HG02623 (cell line): ENCODE measurements around the gene ZNF831.

Source experiments
- ATAC-seq: cut with Tn5 transposase; IDR thresholded peaks from one replicate; pipeline ENCODE4 v1.9.1; 2021; ENCODE audit warnings: moderate library complexity; ENCODE audit not compliant: unreplicated experiment

Gene ZNF831

DNA sequence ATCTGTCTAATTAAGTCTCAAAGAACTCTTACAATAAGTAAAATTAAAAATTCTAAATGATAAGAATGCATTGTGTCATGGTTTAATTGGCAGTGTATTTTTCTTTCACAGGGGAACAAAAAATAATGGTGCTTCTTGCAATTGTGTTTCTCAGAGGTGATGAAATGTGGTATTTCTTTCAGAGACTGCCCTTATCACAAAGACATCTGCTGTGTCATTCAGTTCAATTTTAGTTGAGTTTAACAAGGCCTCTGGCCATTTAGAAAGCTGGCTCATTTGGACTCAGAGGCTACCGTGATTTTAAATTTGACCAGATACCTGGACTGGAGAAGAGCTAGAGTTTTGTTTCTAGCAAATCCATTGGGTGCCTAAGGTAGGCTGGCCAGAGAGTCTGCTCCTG, 23.6 kb upstream of the ZNF831 start:
- ATAC-seq = no peak

DNA sequence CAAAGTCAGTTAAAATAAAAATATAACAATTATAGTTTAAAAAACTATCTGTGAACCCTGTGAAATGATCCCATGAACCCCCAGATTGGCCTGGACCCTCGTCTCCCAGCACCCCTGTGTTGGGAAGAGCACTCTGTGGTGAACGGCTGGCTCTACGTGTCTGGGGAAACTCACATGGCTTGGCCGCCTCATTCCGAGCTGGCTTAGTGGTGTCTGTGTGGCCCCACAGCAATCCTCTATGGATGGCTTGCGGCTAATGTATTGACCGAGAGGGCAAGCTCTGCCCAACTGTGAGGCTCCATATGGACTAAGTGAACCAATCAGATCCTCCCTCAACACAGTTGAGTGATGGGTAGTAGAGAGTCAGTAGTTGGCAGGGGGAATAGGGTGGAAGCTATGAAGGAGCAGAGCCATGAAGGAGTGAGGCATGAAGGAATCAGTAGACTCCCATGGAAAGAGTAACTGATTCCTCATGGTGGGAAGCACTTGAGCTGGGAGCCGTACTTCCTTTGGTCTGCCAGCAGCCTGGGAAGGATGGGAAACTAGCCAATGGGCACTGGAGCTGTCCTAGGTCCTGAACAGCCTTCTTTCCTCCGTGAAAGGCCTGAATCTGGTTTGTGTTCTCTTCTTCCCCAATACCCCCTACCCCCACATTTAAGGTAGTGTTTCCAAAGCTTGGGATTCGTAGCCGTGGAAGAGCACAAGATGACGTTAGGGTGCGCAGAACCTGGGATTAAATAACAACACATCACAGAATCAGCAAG, 21.6 kb upstream of the ZNF831 start:
- no peak for ATAC-seq

DNA sequence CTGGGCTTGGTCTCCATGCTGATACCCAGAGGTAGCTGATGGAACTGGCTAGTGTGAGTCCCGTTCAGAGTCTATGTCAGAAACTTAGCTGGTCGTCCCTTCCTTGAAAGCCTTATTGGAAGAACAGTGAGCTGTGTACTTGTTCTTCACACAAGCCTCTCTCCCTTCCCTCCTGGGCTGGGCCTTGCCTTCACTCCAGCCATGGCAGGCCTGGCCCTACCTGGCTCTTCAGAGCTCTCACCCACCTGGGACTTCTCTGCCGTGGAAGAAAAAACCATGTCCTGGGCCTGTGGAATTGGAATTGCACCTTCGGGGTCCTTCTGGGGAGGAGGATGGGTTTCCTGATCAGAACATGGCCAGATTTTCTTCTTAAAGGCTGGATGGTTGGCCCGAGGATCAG, 20.3 kb upstream of the ZNF831 start:
- no peak for ATAC-seq

DNA sequence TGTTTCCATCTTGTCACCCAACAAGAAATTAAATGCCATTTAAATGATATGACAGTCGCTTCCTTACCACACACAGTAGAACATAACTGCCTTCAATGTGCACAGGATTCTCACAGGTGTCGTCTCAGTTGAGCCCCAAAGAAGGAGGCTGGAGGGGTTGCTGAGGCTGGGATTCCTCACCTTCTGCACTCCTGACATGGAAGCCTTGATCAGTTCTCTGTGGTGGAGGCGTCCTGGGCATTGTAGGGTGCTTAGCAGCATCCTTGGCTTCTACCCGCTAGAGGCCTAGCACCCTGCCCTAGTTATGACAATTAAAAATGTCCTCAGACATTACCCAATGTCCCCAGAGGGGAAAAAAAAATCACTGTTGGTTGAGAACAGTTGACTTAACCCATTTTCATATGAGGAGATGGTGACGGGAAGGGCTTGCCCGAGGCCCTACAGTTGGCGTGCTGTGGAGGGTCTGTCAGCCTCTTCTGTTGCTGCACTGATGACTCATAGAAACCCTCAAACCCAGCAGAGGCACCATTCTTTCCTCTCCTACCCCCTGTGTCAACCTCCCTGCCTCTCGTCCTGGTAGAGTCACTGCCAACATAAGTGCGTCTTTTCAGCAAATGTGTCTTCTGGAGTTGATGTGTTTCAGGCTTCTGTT, 19.3 kb upstream of the ZNF831 start:
- no peak for ATAC-seq

DNA sequence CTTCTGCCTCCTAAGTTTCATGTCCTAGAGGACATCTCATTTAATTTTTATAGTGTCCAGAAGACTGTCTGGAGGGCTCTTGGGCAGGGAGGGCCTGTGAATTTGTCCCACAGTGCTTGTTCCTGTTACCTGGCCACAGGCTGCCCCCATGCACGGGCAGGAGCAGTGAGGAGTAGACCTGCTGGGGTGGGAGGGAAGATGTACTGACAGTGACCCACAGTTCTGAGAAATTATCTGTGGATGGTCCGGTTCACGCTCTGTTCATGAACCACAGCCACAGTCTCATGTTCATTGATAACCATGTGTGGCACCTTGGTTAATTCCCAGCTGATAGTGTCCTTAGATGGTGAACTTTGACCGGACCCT, 18.8 kb upstream of the ZNF831 start:
- no peak for ATAC-seq

DNA sequence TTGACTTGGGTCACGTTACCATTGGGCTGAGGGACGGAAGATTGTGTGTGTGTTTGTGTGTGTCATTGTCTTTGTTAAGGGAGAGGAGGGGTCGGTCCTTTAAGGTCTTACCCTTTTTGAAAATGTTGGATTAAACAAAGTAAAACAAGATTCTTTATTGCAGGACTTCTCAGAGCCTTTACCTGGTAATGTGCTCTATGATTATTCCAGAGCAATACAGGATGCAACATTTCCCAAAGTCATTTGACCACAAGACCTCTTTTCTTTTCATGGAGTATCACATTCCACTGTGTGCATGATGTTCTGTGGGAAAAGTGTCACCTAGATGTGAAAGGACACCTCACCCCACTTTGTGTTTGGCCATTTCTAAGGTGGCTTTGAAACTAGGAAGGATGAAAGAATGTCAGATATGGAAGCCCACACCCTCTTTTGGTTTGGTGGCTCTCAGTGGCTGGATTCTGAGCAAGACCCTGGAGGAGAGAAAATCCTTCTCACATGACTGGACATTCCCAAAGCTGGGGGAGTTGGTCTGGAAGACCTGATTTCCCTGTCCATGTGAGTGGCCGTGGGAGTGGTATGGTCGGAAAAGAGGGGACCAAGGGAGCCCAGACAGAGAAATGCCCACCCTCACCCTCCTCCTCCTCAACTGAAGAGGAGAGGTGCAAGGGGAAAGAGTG, 18.2 kb upstream of the ZNF831 start:
- no peak for ATAC-seq

DNA sequence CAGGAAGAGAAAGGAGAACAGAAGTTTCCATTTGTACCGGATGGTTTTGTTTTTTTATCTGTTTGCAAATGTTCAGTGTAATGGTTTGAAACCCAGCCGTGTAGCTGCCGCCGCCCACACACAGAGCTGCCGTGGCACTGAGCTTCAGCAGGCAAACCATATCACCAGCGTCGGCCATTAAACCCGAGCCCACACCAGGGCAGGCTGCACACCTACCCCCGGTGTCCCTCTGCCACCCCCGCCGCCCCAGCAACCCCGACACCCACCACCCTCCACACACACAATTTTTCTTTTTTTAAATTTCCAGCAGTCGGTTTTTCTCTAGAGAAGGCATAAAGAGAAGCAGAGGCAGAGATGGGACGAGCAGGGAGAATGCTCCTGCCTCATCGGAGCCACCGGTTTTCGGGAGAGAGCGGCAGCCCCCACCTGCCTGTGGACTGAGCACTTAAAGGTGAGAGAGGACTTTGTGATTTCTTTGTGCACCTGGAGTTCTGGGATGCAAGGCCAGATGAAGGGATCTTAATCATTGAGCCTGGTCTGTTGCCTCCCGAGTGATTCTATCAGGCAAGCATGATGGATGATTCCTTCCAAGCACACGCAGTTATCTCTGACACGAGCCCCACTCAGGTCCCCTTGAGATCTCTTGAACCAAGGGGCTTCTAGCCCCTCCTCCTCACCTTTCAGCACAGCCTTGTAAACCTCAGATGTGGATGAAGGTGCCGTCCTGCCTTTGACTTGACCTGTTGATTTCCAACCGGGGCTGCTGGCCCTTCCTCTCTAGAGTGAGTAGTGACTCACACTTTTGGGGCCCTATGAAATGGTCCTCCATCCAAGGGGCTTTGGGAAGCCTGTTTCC, 17.5 kb upstream of the ZNF831 start:
- ATAC-seq = no peak

DNA sequence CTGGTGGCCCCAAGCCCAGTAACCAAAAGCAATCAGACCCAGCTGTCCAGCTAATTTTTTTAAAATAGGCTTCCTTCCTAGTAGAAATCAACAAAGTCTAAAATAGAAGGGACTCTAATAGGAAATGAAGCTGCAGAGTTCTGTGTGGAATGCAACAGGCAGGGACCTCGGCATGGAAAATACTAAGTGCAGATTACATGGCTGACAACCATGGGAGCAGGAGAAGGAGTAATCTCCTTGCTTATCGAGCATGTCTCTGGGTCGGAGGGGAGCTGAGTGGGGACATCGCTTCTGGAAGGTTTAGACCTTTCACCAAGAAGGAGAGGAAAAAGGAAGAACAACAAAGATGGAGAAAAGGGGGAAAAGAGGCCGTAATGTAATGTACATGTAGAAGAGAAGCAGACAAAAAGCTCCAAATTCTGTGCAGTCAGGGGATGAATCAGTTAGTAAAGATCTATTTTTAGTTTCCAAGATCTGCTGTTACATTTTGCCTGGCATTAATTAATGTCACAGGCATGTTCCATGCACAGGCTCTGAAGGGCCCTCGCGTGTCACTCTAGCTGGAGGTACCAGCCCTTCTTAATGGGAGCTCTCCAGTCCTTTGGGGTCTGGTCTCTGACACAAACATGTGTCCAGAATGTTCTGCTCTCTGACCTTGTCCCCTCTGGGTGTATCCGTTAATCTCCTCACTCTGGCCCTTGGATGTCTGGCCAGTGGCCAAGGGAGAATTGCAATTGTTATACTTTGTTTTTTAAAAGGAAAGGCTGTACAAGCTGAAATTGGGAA, 16.6 kb upstream of the ZNF831 start:
- no peak for ATAC-seq

DNA sequence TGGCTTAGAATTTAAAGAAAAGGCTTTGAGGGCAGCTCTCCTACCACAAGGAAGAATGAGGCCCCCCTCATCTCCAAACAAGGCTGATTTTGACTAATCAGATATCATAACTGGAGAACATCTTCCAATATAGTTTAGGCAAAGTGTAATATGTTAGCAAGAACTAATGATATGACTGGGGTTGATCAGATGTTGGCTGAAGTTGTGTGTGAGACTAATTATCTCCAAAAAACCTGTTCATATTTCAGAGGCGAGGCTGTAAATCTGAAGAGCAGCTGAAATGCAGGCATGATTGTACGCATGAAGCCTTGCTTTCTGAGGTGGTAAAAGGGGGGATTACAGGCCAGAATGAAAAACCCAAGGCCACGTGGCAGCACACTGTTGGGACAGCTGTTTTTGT, 16.0 kb upstream of the ZNF831 start:
- ATAC-seq = no peak

DNA sequence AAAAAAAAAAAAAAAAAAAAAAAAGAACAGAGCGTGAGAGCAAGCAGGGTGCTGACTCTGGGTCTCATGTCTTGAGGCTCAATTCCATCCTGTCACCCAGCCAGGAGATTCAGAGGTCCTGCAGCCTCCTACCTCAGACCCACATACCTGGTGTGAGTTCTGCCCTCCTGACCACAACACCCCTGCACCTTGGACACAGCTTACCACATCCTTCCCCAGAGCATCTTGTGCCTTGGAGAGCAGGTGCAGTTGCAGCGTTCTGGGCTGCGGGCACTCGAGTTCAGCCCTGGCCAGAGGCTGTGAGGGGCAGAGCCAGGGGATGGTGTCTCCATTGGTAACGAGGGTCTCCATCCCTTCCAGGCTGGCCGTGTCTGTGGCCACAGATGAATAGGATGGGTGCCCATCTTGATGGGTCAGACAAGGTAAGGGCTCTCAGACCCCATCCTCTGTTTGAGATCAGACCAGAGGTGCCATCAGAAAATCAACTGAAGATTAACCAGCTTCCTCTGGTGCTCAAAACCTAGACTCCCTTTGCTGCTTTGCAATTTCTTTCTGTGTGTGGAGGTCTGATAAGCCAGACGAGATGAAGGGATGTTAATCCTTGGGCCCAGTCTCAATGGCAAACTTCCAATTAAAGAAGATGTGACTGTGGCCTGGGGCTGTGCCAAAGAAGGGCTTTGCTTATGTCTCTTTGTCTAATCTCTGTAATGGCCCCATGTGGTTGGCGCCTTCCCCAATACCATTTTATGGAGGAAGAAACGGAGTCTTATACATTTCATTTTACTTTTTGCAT, 14.7 kb upstream of the ZNF831 start:
- ATAC-seq = no peak

DNA sequence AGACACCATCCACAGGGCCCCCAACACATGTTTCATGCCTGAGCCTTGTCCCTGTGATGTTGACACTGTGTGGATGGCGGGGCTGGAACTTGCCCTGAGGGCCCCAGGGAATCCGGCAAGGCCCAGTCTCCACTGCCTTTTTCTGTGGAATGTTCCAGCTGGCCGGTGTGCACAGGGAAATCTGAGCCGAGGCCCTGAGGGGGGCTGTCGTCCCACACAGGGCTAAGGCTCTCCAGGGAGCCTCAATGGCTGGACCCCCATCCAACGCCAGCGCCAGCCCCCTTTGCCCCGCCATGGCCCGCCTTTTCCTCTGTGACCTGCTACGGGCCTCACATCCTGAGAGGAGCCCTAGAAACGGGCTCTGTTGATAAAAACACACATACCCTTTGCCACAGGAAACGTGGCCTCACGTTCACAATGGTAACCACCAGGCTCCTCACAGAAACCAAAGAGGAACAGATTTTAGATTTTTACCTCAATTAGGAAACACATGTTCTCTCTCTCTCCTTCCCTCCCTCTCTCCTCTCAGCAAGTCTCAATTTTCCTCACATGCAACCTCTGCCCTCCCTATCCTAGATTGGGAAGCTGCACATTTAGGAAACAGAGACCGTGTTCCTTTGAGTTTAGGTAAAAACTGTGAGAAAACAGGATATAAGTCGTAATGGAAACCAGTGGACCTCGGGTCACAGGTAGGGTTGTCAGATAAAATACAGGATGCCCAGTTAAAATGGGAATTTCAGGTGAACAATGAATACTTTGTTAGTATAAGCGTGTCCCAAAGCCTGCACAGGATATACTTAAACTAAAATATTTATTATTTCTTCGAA, 13.7 kb upstream of the ZNF831 start:
- no peak for ATAC-seq

DNA sequence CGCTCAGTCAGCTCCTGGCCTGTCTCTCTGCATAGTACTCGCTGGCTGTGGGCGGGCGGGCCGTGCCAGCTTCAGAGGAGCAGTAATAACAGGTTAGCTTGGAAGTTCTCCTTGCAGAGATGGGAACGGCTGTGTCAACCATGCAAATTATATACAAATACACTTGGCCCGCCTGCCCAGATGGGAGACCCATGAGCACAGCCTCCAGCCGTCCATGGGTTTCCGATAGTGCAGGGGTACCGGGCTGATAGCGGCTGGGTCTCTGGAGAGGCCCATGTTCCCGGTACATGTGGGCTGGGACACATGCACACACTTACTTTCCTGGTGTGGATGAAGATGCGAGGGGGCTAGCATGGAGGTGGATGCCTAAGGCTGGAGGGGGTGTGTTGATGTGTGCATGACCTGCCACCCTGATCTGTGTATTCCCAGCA, 12.8 kb upstream of the ZNF831 start:
- no peak for ATAC-seq

DNA sequence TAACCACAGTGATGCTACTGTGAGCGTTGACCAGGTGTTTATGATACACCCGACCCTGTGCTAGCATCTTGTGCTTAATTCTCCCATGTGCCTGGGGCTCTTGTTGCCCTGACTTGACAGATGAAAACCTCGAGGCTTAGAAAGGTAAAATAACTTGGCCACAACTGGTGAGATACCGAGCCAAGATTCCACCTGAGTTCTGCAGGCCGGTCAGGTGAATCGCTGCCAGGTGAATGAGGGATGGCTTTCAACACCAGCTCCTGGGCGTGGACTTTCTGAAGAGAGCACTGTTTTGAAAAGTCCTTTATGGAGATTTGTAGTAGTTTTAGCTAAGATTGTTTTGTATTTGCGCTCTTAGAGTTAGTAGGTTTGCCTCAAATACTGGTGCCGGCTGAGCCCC, 12.2 kb upstream of the ZNF831 start:
- ATAC-seq = no peak

DNA sequence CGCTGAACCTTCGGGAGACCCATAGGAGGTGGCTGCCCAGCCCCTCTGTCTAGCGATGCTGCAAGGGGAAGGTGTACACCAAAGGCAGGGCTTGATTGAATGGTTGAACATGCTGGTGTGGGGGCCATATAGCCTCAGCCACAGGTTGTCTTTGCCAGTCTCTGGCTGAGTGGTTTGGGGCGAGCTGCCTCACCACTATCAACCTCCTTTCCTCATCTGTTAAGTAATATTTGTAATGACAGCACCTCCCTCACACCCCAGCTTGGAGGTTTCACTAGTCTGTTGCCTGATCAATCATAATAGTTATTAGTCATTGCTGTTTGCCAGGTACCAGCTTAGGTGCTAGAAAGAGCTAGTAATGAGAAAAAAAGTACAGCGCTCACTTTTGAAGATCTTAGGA, 11.8 kb upstream of the ZNF831 start:
- no peak for ATAC-seq

DNA sequence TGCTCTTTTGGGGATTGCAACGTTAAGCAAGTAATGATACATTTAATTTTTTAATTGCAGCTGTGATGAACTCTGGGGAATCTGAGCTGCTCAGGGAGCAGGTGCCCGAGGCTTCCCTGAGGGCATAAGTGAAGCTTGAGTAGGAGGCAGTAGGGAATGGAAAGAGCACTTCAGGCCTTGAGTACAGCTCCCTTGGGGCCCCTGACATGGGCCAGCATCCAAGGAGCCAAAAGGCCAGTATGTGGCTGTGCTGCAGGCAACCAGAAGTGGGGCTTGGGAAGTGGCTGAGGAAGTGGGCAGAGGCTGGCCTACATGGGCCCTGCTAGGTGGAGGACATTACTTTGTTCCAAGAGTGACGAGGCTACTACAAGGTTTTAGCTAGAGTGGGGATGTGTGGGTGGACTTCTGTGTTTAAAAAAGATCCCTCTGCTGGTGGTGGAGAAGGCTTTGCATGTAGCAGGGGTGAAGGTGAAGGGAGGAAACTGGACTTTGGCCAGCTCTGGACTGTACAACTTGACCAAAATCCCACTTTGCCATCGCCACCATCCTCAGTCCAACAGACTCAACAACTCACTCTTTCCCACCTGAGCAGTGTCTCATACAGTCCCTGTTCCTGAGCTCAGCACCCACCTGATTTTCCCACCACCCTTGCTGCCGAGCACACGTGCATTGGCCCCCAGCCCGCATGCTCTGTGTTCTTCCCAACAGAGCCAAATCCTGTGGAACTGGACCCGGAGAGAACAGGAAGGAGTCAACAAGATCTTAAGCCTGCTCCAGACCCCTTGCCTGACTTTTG, 10.9 kb upstream of the ZNF831 start:
- ATAC-seq = no peak

DNA sequence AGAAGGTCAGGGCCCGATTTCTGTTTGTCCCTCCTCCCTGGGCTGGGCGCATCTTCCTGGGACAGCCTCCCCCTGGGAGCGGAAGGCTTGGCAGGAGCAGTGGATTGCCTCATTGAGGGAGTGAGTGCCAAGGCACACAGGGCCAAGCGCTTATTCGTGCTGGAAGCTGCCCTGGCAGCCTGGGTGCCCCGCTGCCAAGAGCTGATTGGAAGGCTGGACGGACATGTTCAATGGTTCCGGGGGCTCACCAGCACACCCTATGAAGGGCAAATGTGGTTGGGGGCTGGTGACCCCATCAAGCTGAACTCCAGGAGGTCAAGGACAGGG, 10.3 kb upstream of the ZNF831 start:
- no peak for ATAC-seq

DNA sequence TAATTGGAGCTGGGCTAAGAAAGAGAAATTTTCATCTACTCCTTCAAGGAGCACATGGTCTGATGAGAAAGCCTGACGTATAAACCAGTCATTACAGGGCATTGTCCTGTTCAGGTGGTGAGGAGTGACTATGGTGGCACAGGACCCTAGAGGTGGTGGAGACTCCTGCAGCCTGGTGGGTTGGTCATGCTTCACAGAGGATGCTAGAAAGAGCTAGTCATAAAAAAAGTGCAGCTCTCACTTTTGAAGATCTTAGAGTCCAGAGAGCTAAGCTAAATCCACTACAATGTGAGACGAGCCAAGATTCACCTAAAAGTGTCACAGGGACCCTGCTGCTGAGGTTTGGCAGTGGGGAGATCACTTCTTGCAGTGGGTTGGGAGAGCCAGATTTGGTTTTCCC, 9.8 kb upstream of the ZNF831 start:
- no peak for ATAC-seq

DNA sequence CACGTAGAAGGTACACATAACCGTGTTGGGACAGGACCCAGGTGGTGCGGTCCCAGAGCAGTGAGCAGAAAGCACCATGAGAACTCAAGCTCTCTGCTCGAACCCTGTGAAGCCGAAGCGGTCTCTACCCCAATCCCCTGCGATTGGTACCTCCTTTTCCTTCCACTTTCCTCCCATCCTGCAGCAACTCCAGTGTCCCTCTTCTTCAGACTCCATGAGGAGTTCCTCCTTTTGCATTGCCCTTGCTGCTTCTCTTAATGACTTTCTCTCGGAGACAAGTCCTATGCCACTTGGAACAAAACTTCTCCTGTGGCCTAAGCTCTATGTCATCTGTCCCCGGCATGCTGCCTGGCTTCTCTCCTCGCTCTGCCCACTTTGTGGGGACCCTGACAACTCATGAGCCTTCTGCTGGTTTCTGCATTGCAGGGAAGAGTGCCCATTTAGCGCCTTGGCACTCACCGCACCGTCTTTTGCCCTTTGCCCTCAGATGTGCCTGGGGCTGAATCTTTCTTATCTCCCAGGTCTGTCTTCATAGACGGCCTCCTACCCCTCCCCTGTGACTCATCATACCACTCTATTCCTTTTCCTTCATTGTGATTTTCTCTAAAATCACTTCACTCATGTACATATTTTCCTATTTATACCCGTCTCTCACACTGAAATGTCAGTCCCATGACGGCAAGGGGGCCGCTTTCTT, 9.2 kb upstream of the ZNF831 start:
- no peak for ATAC-seq
